SIG-M5 (cell line): ENCODE measurements around the gene ARMC6.
"Not testable (repeated sequence)": the region's sequence is repeated elsewhere in the genome, so short reads cannot be mapped to it uniquely, and the experiment has no call there.

Experiments used
- DNase-seq: peaks from one replicate; lab custom pipeline; 2025; lab: John Stamatoyannopoulos, UW

The ARMC6 gene

DNA sequence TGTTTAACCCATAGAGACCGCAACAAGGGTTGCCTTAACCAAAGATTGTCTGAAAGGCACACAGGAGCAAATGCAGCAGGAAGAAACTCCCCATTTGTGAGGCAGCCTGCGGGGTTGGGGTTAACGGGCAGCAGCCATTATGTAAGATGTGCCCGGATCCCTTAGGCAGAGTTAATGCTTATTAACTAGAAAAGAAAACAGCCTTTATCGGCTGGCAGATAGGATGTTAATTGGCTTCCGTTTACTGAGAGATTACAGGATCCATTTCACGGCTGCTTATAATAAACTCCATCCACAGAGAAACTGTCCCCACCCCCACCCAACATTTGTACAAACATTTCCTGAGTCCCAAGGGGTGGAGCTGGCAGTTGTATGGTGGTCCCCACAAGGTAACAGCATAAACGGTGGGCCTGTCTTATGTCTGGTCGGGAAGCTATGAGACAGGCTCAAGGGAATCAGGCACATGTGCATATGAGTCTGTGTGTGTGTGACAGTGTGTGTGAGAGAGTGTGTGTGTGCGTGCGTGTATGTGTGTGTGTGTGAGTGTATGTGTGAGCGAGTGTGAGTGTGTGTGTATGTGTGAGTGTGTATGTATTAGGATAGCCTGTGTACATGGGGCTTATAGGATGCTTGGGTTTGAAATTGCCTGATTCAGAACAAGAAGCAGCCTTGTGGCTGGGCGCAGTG lies 40.9 kb downstream of the ARMC6 start:
- no peak for DNase-seq

DNA sequence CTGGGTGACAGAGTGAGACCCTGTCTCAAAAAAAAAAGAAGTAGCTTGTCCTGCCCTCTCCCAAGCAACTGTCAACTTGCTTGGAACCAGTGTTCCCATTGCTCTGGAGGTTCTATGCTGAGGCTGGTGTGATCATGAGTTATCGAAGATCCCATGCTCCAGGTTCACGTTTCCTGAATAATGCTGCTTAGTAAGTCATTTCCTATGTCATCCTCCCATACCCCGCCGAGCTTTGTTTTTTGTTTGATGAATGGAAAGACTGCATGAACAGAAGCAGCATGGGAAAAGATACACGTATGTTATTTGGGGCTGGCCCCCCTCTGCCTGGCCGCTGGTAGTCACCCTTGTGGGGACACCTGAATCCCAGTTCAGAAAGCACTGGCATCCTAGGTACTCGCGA lies 41.7 kb downstream of the ARMC6 start:
- no peak for DNase-seq

GRCh38 chr19:19076476-19076875 lies 43.1 kb downstream of the ARMC6 start:
- no peak for DNase-seq

GRCh38 chr19:19077103-19077502 lies 43.7 kb downstream of the ARMC6 start:
- no peak for DNase-seq

DNA sequence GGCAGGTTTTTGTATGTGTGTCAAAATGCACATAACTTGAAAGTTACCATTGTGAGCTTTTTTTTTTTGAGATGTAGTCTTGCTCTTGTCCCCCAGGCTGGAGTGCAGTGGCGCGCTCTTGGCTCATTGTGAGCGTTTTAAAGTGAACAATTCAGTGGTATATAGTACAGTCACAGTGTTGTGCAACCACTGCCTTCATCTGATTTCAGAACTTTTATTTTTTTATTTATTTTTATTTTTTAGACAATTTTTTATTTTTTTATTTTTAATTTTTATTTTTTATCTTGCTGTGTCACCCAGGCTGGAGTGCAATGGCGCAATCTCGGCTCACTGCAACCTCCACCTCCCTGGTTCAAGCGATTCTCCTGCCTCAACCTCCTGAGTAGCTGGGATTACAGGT lies 45.4 kb downstream of the ARMC6 start:
- DNase-seq, result no peak

GRCh38 chr19:19079571-19079970 lies 46.2 kb downstream of the ARMC6 start:
- no peak for DNase-seq

DNA sequence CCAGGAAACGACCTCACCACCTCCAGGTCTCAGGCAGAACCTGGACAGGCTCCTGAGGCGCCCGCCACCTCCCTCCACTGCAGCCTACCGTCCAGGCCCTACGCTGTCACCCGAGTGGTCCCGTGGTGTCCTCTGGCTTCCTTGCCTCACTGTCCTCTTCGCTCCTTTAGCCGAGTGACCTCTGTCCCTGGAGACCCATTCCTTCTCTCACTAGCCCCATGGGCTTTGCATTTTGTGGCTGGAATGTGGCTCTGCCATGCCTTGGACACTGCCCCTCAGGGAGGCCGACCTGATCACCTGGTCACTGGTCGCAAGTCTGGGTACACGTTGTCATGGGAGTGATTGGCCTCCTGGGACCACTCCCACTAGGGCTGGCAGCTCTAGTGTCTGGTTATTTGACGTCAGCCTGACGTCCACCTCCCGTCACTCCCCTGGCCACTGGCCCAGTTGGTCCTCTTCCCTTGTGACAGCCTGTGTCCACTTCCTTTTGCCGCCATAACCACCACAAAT lies 48.3 kb downstream of the ARMC6 start:
- no peak for DNase-seq

- no peak for DNase-seq
Measured at GRCh38 chr19:19083413-19084178, 50.2 kb downstream of the ARMC6 start.

GRCh38 chr19:19087676-19088075 lies 54.3 kb downstream of the ARMC6 start:
- no peak for DNase-seq

DNA sequence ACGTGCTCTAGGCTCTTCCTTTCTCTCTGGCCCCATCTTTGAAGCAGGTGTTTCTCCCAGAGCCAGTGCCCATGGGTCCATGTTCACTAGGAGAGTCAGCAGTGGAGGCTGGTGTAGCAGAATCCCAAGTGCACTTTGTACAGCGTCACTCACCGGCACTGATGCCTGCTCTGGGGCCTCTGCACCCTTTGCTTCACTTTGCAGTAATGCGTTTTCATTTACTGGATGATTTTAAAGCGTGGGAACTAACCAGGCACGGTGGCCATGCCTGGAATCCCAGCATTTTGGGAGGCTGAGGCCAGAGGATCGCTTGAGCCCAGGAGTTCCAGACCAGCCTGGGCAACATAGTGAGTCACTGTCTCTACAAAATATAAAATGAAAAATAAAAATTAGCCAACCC lies 61.1 kb downstream of the ARMC6 start:
- DNase-seq, result no peak

DNA sequence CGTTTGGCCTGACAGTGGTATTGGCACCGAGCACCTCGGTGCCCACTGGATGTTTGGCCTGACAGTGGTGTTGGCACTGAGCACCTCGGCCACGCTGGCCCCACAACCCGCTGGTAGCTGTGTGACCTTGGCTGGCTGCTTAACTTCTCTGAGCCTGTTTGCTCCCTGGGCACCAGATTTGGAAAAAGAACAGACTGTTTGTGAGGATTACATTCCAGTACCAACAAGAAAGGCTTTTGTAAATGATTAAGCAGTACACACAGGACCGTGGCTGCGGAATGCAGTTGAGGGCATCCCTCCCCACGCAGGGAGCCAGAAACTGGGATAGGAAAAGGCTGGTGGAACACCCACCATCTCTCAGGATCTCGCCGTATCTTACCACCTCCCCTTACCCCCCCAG lies 62.3 kb downstream of the ARMC6 start:
- DNase-seq, result no peak

DNA sequence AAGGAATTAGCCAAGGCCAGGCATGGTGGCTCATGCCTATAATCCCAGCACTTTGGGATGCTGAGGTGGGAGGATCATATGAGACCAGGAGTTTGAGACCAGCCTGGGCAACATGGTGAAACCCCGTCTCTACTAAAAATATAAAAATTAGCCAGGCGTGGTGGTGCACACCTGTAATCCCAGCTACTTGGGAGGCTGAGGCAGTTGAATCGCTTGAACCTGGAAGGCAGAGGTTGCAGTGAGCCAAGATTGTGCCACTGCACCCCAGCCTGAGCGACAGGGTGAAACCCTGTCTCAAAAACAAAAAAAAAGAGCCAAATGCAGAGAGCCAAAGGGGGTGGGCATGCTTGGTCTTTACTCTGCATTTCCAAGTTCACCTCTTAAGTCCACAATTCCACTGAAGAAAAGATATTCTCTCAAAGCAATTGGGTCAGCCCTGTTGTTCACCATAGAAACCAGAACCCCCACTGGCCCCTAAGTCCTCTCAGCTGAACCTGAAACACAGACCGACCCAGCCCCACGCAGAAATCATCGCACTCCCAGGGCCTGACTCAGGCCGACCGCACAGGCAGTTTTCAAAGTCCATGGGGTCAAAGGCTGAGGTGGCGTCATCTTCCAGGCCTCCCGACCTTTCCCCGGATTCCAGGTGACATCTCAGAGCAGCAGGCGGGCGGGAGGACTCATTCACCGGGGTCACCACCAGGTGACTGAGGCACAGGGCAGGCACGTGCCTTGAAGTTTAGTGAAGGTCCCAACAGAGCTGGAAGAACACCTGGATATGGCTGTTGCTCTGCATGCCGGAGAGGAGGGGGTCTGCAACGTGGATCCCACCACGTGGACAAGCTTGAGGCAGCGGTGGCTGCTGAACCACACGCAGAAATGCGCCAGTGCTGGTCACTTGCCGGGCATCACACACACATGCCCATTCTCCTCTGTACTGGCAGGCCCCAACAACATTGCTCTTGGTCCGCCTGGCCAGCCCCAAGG lies 63.5 kb downstream of the ARMC6 start:
- DNase-seq, result no peak

GRCh38 chr19:19098084-19098702 lies 64.8 kb downstream of the ARMC6 start:
- DNase-seq, result no peak

DNA sequence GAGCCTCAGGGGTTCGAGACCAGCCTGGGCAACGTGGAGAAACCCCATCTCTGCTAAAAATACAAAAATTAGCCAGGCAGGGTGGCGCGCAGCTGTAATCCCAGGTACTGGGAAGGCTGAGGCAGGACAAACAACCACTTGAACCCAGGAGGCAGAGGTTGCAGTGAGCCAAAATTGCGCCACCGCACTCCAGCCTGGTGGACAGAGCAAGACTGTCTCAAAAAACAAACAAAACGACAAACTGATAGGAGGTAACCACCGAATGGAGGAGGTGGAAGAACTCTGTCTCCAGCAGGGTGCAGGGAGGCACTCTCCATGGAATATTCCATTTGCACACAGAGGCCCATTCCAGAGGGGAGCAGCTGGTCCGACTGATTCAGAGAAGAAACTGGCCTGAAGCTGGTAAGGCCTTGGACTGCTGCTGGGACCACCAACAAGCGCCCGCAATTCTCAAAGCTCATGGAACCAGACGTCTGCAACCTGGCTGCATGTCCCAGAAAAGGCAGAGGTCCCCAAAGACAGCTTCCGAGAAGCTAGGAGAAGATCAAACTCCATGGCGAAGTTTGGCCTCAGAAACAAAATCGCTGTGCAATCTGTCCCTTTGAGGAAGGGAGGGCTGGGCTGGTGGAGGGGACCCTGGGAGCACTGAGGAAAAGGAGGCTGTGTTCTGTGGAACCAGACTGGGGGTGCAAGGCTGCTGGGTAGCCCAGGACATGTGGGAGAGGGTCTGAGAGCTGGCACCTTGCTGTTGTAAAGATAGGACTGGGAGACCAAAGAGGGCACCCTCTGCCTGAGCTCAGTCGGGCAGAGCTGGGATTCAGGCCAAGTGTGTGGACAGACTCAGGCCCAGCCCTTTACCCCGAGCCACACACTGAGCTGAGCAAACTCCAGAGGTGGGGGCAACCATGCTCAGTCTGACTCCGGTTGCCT lies 65.6 kb downstream of the ARMC6 start:
- DNase-seq, result no peak

DNA sequence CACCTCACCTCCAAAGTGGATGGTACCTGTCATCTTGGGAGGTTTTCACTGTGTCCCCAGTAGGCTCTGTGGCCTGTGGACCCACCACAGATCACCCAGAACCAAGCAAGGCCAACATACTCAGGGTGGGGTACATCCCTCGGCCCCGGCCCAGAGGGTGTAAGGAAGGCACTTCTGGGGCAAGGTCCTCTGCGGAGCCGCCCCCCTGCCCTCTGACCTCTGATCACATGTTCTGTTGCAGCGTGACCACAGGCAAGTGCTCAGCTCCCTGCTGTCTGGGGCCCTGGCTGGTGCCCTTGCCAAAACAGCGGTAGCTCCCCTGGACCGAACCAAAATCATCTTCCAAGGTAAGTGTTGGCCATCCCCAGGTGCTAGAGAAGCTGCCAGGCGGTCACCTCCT lies 68.1 kb downstream of the ARMC6 start:
- DNase-seq, result no peak

- DNase-seq, result not testable (repeated sequence)
Measured at GRCh38 chr19:19102566-19102965, 69.2 kb downstream of the ARMC6 start.

DNA sequence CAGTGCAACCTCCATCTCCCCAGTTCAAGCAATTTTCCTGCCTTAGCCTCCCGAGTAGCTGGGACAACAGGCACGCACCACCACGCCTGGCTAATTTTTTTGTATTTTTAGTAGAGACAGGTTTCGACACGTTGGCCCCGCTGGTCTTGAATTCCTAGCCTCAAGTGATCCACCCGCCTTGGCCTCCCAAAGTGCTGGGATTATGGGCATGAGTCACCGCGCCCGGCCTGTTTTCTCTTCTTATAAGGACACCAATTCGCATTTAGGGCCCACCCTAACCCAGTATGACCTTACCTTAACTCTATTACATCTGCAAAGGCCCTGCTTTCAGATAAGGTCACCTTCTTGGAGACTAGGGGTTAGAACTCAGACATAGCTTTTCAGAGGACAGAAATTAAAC lies 69.8 kb downstream of the ARMC6 start:
- DNase-seq, result no peak

- no peak for DNase-seq
Measured at GRCh38 chr19:19105365-19106055, 72.1 kb downstream of the ARMC6 start.

DNA sequence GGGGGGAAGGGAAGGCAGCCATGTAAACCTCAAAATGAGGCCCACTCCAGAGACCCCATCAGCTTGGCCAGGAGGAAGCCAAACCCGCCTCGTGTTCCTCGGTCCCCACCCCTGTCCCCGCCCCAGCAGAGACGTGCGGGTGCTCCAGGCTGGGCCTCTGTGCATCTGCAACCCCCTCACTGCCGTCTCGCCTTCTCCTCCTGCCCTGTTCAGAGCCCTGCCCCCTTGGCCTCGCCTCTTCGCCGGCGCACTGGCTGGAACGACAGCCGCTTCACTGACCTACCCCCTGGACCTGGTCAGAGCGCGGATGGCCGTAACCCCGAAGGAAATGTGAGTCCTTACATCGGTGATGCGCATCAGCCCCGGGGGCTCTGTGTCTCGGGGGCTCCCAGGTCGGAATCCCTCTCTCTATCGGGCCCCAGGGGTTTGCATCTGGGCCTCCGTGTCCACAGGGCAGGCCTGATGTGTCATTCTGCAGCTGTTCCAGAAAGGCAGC lies 72.7 kb downstream of the ARMC6 start:
- no peak for DNase-seq

DNA sequence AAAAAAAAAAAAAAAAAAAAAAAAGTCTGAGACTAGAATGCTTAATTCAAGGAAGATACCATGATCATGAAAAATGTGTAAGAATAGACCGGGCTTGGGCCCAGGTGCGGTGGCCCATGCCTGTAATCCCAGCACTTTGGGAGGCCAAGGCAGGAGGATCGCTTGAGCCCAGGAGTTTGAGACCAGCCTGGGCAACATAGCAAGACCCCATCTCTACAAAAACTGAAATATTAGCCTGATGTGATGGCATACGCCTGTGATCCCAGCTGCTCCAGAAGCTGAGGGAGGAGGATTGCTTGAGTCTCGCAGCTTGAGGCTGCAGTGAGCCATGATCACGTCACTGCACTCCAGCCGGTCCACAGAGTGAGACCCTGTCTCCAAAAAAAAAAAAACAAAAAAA lies 73.5 kb downstream of the ARMC6 start:
- DNase-seq, result not testable (repeated sequence)
